A549 (cell line): ENCODE data around the gene MRPS34. TPM values are rescaled to one million over a fixed set of nuclear protein-coding genes. Genes with fewer than 3 reads are reported as not detected.

Experiments used
- ATAC-seq, 2 experiments: fragments of 200-7000 bp in 1 of 2; fragments of >200 bp in 1 of 2; cut with Nextera tagmentation in 1 of 2; cut with Tn5 transposase in 1 of 2; 3 replicates each; pipeline versions ENCODE4 v1.8.0 to v1.9.1; 2018 to 2020; ENCODE audit warnings: mild to moderate bottlenecking in 1 of 2, moderate library complexity in 1 of 2
- CTCF ChIA-PET: fragments of 300-600 bp; sonication (Branson Sonifier 250); formaldehyde crosslinking; extraction: SDS; loops from one replicate; lab custom pipeline; 2021; ENCODE audit warnings: antibody characterized with exemption, inconsistent platforms; lab: Yijun Ruan, JAX
- POLR2A ChIA-PET: fragments of 350-600 bp; formaldehyde crosslinking; extraction: SDS; loops from one replicate; lab custom pipeline; 2021; ENCODE audit warnings: antibody characterized with exemption, inconsistent platforms; lab: Yijun Ruan, JAX
- DNase-seq, 2 experiments: peaks; one replicate each; pipeline versions ENCODE4 v3.0.0 to v3.0.0-alpha.2; 2011 to 2016; ENCODE audit warnings: low read depth in 1 of 2, low spot score in 1 of 2
- FAIRE-seq: peaks from 2 replicates; lab custom pipeline; 2011; peaks lifted over from hg19 to GRCh38; lab: Jason Lieb, UNC
- H3K27ac ChIP-seq, 2 experiments: fragments of >200 bp; sonication (Bioruptor Twin); formaldehyde crosslinking; 3 replicates each; pipeline ENCODE4 v1.5.1; 2016 to 2017
- H3K4me1 ChIP-seq: fragments of >200 bp; sonication (Bioruptor Twin); formaldehyde crosslinking; 3 replicates; pipeline ENCODE4 v1.6.1; 2016
- H3K4me2 ChIP-seq: fragments of >200 bp; sonication (Bioruptor Twin); formaldehyde crosslinking; 3 replicates; pipeline ENCODE4 v1.6.1; 2016
- H3K4me3 ChIP-seq: fragments of >200 bp; sonication (Bioruptor Twin); formaldehyde crosslinking; 3 replicates; pipeline ENCODE4 v1.5.1; 2016
- H3K9me3 ChIP-seq: fragments of >200 bp; sonication (Bioruptor Twin); formaldehyde crosslinking; 3 replicates; pipeline ENCODE4 v1.6.1; 2016
- CBX2 ChIP-seq: fragments of 200-600 bp; sonication (generic); IDR thresholded peaks from 2 replicates; pipeline ENCODE4 v1.6.1; 2016; ENCODE audit warnings: low read depth, mild to moderate bottlenecking, borderline replicate concordance
- CHD4 ChIP-seq: fragments of 200-600 bp; sonication (generic); IDR thresholded peaks from 2 replicates; pipeline ENCODE4 v1.6.1; 2016; ENCODE audit warnings: antibody characterized with exemption, mild to moderate bottlenecking, borderline replicate concordance
- CTCF ChIP-seq: fragments of >200 bp; sonication (Bioruptor Twin); formaldehyde crosslinking; IDR thresholded peaks from 3 replicates; pipeline ENCODE4 v1.5.1; 2016
- E2F6 ChIP-seq: IDR thresholded peaks from 2 replicates; pipeline ENCODE4 v1.6.1; 2012; ENCODE audit warnings: low read depth, borderline replicate concordance
- EP300 ChIP-seq, 2 experiments: fragments of >200 bp; sonication (Bioruptor Twin); formaldehyde crosslinking; IDR thresholded peaks; 2 replicates in 1 of 2; 3 replicates in 1 of 2; pipeline ENCODE4 v1.6.1; 2016 to 2017
- FOSB ChIP-seq: fragments of 250-450 bp; sonication (Bioruptor Pico); IDR thresholded peaks from 2 replicates; pipeline ENCODE4 v1.5.0; 2020; ENCODE audit warnings: mild to moderate bottlenecking, moderate library complexity
- FOXS1 ChIP-seq: fragments of 250-450 bp; sonication (Bioruptor Pico); IDR thresholded peaks from 2 replicates; pipeline ENCODE4 v1.5.0; 2020; ENCODE audit warnings: mild to moderate bottlenecking, moderate library complexity
- HMGXB4 ChIP-seq: fragments of 250-450 bp; sonication (Bioruptor Pico); IDR thresholded peaks from 2 replicates; pipeline ENCODE4 v1.5.0; 2021; ENCODE audit warnings: mild to moderate bottlenecking, moderate library complexity, borderline replicate concordance
- HOXB13 ChIP-seq: fragments of 250-450 bp; sonication (Bioruptor Pico); IDR thresholded peaks from 2 replicates; pipeline ENCODE4 v1.5.0; 2020; ENCODE audit warnings: low read depth, mild to moderate bottlenecking, moderate library complexity
- HOXB5 ChIP-seq: fragments of 250-450 bp; sonication (Bioruptor Pico); IDR thresholded peaks from 2 replicates; pipeline ENCODE4 v1.5.0; 2020; ENCODE audit warnings: mild to moderate bottlenecking, moderate library complexity
- JUN ChIP-seq, 2 experiments: fragments of >200 bp; sonication (Bioruptor Twin); formaldehyde crosslinking; IDR thresholded peaks; 2 replicates in 1 of 2; 3 replicates in 1 of 2; pipeline ENCODE4 v1.6.1; 2016 to 2017
- JUNB ChIP-seq: fragments of >200 bp; sonication (Bioruptor Twin); formaldehyde crosslinking; IDR thresholded peaks from 2 replicates; pipeline ENCODE4 v1.6.1; 2016
- RFX5 ChIP-seq: fragments of 450-650 bp; IDR thresholded peaks from 2 replicates; pipeline ENCODE4 v1.7.1; 2014; ENCODE audit warnings: antibody characterized with exemption, mild to moderate bottlenecking, moderate library complexity
- RNF2 ChIP-seq: fragments of 200-600 bp; sonication (generic); IDR thresholded peaks from 2 replicates; pipeline ENCODE4 v1.6.1; 2016; ENCODE audit warnings: low read depth, mild to moderate bottlenecking, antibody characterized with exemption, moderate library complexity, borderline replicate concordance
- TFCP2L1 ChIP-seq: fragments of 250-450 bp; sonication (Bioruptor Pico); IDR thresholded peaks from 2 replicates; pipeline ENCODE4 v1.5.0; 2021; ENCODE audit warnings: mild to moderate bottlenecking
- TP53 ChIP-seq: fragments of 250-450 bp; sonication (Bioruptor Pico); IDR thresholded peaks from 2 replicates; pipeline ENCODE4 v1.5.0; 2021; ENCODE audit warnings: mild to moderate bottlenecking, moderate library complexity
- ZNF302 ChIP-seq: fragments of 250-450 bp; sonication (Bioruptor Pico); IDR thresholded peaks from 2 replicates; pipeline ENCODE4 v1.9.0; 2021; ENCODE audit warnings: inconsistent platforms, mild to moderate bottlenecking, moderate library complexity
- WGBS: methylation state at CpG from one replicate; pipeline ENCODE4 v1.1.6; 2017; ENCODE audit errors: missing lambda C conversion rate; 5-methylcytosine and 5-hydroxymethylcytosine counted together
- polyA plus RNA-seq, 4 experiments: library from polyadenylated mRNA; depleted of rRNA in 3 of 4; stranded (reverse); fragments of >200 nt; fragmentation: RNase III in 1 of 4; extraction: RNeasy Plus Mini Kit Qiagen cat#74134 plus additional on column Dnase treatment in 1 of 4; gene quantifications; 2 replicates in 3 of 4; 3 replicates in 1 of 4; pipeline ENCODE4 v1.2.3, GENCODE V29; 2011 to 2017
- TF ChIP-seq, protein P1 (sequence below): fragments of 200-600 bp; sonication (generic); IDR thresholded peaks from 2 replicates; pipeline ENCODE4 v1.6.1; 2016; ENCODE audit warnings: antibody characterized with exemption, mild to moderate bottlenecking, moderate library complexity
- TF ChIP-seq, protein P2 (sequence below): IDR thresholded peaks from 2 replicates; pipeline ENCODE4 v1.6.1; 2012
- TF ChIP-seq, protein P3 (sequence below): fragments of >200 bp; sonication (Bioruptor Twin); formaldehyde crosslinking; IDR thresholded peaks from 2 replicates; pipeline ENCODE4 v1.6.1; 2016

Gene MRPS34
- polyA plus RNA-seq, 2 of the 4 experiments (the other 2 are of a cell fraction) = 118 to 220 TPM

DNA sequence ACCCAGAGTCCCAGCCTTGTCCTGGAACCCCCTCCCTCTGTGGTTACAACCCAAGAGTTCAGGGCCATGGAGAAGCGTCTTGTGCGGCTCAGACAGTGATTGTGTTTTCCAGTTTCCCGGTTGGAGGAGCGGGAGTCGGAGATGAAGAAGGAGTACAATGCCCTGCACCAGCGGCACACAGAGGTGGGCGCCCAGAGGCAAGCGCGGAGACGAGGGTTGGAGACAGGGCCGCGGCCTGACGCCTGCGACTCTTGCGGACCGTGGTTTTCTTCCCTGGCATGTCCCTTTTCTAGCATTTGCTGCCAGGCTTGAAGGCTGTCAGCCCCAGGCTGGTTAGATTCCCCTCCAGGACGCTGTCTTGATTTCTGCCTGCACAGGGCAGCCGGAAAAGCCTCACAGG, 43.9 kb downstream of the MRPS34 start:
- 95% methylated on average over 13 of the region's 18 CpGs for whole genome bisulfite sequencing
- Histone ChIP-seq H3K27ac (no peak overlapping the region), H3K9me3 (no peaks in the 10 kb centered on the region), H3K4me1 (no peaks in the 10 kb centered on the region), H3K4me3 (no peak overlapping the region), H3K4me2 (no peak overlapping the region)
- CTCF ChIA-PET = interaction anchor here (0.9 to 6.8 kb wide), 3 partner anchors 16 to 35 kb away, joined by 3 to 34 read pairs (median 9); partner anchors contain the start of gene MAPK8IP3
- POLR2A ChIA-PET = no interaction called here
- no peak for DNase-seq
- FAIRE-seq = no peak
- TF ChIP-seq, protein P1, sequence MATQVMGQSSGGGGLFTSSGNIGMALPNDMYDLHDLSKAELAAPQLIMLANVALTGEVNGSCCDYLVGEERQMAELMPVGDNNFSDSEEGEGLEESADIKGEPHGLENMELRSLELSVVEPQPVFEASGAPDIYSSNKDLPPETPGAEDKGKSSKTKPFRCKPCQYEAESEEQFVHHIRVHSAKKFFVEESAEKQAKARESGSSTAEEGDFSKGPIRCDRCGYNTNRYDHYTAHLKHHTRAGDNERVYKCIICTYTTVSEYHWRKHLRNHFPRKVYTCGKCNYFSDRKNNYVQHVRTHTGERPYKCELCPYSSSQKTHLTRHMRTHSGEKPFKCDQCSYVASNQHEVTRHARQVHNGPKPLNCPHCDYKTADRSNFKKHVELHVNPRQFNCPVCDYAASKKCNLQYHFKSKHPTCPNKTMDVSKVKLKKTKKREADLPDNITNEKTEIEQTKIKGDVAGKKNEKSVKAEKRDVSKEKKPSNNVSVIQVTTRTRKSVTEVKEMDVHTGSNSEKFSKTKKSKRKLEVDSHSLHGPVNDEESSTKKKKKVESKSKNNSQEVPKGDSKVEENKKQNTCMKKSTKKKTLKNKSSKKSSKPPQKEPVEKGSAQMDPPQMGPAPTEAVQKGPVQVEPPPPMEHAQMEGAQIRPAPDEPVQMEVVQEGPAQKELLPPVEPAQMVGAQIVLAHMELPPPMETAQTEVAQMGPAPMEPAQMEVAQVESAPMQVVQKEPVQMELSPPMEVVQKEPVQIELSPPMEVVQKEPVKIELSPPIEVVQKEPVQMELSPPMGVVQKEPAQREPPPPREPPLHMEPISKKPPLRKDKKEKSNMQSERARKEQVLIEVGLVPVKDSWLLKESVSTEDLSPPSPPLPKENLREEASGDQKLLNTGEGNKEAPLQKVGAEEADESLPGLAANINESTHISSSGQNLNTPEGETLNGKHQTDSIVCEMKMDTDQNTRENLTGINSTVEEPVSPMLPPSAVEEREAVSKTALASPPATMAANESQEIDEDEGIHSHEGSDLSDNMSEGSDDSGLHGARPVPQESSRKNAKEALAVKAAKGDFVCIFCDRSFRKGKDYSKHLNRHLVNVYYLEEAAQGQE = no peak
- no peak for TF ChIP-seq FOSB (CRISPR knock-in tag)
- no peak for TF ChIP-seq FOXS1 (CRISPR knock-in tag)
- TF ChIP-seq HMGXB4 (CRISPR knock-in tag) = no peak
- no peak for TF ChIP-seq HOXB13 (CRISPR knock-in tag)
- no peak for TF ChIP-seq TP53 (CRISPR knock-in tag)
- TF ChIP-seq TFCP2L1 (CRISPR knock-in tag) = no peak
- TF ChIP-seq CHD4 = no peak
- TF ChIP-seq CTCF = no peak
- TF ChIP-seq, protein P2, sequence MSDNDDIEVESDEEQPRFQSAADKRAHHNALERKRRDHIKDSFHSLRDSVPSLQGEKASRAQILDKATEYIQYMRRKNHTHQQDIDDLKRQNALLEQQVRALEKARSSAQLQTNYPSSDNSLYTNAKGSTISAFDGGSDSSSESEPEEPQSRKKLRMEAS = no peak
- TF ChIP-seq E2F6 = no peak
- no peak for TF ChIP-seq CBX2
- TF ChIP-seq RNF2 = no peak
- TF ChIP-seq HOXB5 (CRISPR knock-in tag) = no peak
- no peak for TF ChIP-seq ZNF302
- TF ChIP-seq JUN (IDR thresholded peaks at IDR 0.05) = no peak
- no peak for TF ChIP-seq JUNB
- TF ChIP-seq, protein P3, sequence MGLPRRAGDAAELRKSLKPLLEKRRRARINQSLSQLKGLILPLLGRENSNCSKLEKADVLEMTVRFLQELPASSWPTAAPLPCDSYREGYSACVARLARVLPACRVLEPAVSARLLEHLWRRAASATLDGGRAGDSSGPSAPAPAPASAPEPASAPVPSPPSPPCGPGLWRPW = no peak
- no peak for TF ChIP-seq EP300 (IDR thresholded peaks at IDR 0.05)
- TF ChIP-seq RFX5 = no peak
- ATAC-seq = no peak
